H9 (cell line): ENCODE measurements around the gene OAF. TPM values are rescaled to one million over a fixed set of nuclear protein-coding genes. Genes with fewer than 3 reads are reported as not detected.

Source experiments
- DNase-seq: peaks from one replicate; pipeline ENCODE4 v3.0.0-alpha.2; 2017
- H2AFZ ChIP-seq: one replicate; pipeline ENCODE4 v1.6.1; 2013; ENCODE audit warnings: mild to moderate bottlenecking, low read length, control low read depth, moderate library complexity
- H2AK5ac ChIP-seq: 2 replicates; pipeline ENCODE4 v1.6.1; 2013; ENCODE audit warnings: low read length, control low read depth, mixed read lengths; ENCODE audit not compliant: insufficient read length
- H2BK120ac ChIP-seq: one replicate; pipeline ENCODE4 v1.6.1; 2013; ENCODE audit warnings: low read depth, mild to moderate bottlenecking, low read length, control low read depth, inconsistent platforms; ENCODE audit not compliant: poor library complexity, severe bottlenecking
- H2BK12ac ChIP-seq: 2 replicates; pipeline ENCODE4 v1.6.1; 2013; ENCODE audit warnings: low read length, control low read depth, mixed read lengths, low read depth; ENCODE audit not compliant: insufficient read length
- H2BK15ac ChIP-seq: 2 replicates; pipeline ENCODE4 v1.6.1; 2013; ENCODE audit warnings: low read depth, low read length, control low read depth
- H2BK20ac ChIP-seq: one replicate; pipeline ENCODE4 v1.6.1; 2013; ENCODE audit warnings: low read depth, mild to moderate bottlenecking, low read length, control low read depth, inconsistent platforms; ENCODE audit not compliant: poor library complexity, severe bottlenecking
- H2BK5ac ChIP-seq: 2 replicates; pipeline ENCODE4 v1.6.1; 2013; ENCODE audit warnings: low read length, control low read depth, mixed read lengths; ENCODE audit not compliant: insufficient read length
- H3K14ac ChIP-seq: 2 replicates; pipeline ENCODE4 v1.6.1; 2013; ENCODE audit warnings: low read length, control low read depth; ENCODE audit not compliant: insufficient read depth
- H3K18ac ChIP-seq: 2 replicates; pipeline ENCODE4 v1.6.1; 2013; ENCODE audit warnings: low read depth, mild to moderate bottlenecking, mixed read lengths, low read length, control low read depth; ENCODE audit not compliant: insufficient read length
- H3K23ac ChIP-seq: 2 replicates; pipeline ENCODE4 v1.6.1; 2013; ENCODE audit warnings: low read length, control low read depth, mixed read lengths, low read depth; ENCODE audit not compliant: insufficient read length
- H3K23me2 ChIP-seq: 2 replicates; pipeline ENCODE4 v1.6.1; 2013; ENCODE audit warnings: low read depth, mild to moderate bottlenecking, mixed read lengths, low read length, control low read depth; ENCODE audit not compliant: insufficient read length, poor library complexity, severe bottlenecking
- H3K27ac ChIP-seq: 2 replicates; pipeline ENCODE4 v1.5.1; 2013; ENCODE audit warnings: low read length, control low read depth, mixed read lengths, low read depth; ENCODE audit not compliant: insufficient read length
- H3K27me3 ChIP-seq: 2 replicates; pipeline ENCODE4 v1.6.1; 2013; ENCODE audit warnings: low read length, control low read depth, inconsistent platforms; ENCODE audit not compliant: insufficient read depth
- H3K4ac ChIP-seq: 2 replicates; pipeline ENCODE4 v1.6.1; 2013; ENCODE audit warnings: low read depth, mild to moderate bottlenecking, control low read depth, inconsistent platforms, low read length, moderate library complexity
- H3K4me1 ChIP-seq: 2 replicates; pipeline ENCODE4 v1.6.1; 2013; ENCODE audit warnings: low read length, control low read depth, inconsistent platforms; ENCODE audit not compliant: insufficient read depth
- H3K4me2 ChIP-seq: 2 replicates; pipeline ENCODE4 v1.6.1; 2013; ENCODE audit warnings: low read length, control low read depth, mixed read lengths; ENCODE audit not compliant: insufficient read length, insufficient read depth
- H3K56ac ChIP-seq: 2 replicates; pipeline ENCODE4 v1.6.1; 2013; ENCODE audit warnings: low read depth, mild to moderate bottlenecking, mixed read lengths, low read length, control low read depth; ENCODE audit not compliant: insufficient read length
- H3K79me1 ChIP-seq: 2 replicates; pipeline ENCODE4 v1.6.1; 2013; ENCODE audit warnings: low read depth, mild to moderate bottlenecking, moderate library complexity, low read length, control low read depth, inconsistent platforms; ENCODE audit not compliant: insufficient read depth, poor library complexity, severe bottlenecking
- H3K79me2 ChIP-seq: 2 replicates; pipeline ENCODE4 v1.6.1; 2013; ENCODE audit warnings: low read length, control low read depth, inconsistent platforms; ENCODE audit not compliant: insufficient read depth
- H3K9ac ChIP-seq: 2 replicates; pipeline ENCODE4 v1.6.1; 2013; ENCODE audit warnings: low read length, control low read depth, mixed read lengths; ENCODE audit not compliant: insufficient read length; ENCODE audit errors: extremely low read depth
- H3K9me3 ChIP-seq: one replicate; pipeline ENCODE4 v1.6.1; 2013; ENCODE audit warnings: low read depth, low read length, inconsistent platforms; ENCODE audit not compliant: control insufficient read depth
- H3T11ph ChIP-seq: one replicate; pipeline ENCODE4 v1.6.1; 2013; ENCODE audit warnings: mild to moderate bottlenecking, low read length, control low read depth, inconsistent platforms
- H4K20me1 ChIP-seq: one replicate; pipeline ENCODE4 v1.6.1; 2013; ENCODE audit not compliant: control insufficient read depth, insufficient read length, insufficient read depth
- H4K5ac ChIP-seq: 2 replicates; pipeline ENCODE4 v1.6.1; 2013; ENCODE audit warnings: low read depth, mild to moderate bottlenecking, mixed read lengths, low read length, control low read depth; ENCODE audit not compliant: insufficient read length
- H4K8ac ChIP-seq: replicated peaks from 2 replicates; pipeline ENCODE4 v1.6.1; 2013; ENCODE audit warnings: low read length, control low read depth, mixed read lengths, low read depth; ENCODE audit not compliant: insufficient read length
- H4K91ac ChIP-seq: 2 replicates; pipeline ENCODE4 v1.6.1; 2013; ENCODE audit warnings: low read depth, mild to moderate bottlenecking, moderate library complexity, mixed read lengths, low read length, control low read depth; ENCODE audit not compliant: insufficient read length
- H3K27ac Mint-ChIP-seq, 3 experiments: 2 replicates in 2 of 3; 3 replicates in 1 of 3; pipeline ENCODE4 v1.8.0; 2020 to 2021; ENCODE audit warnings: mixed read lengths in 3 of 3, mild to moderate bottlenecking in 1 of 3, moderate library complexity in 1 of 3
- H3K27me3 Mint-ChIP-seq: 2 replicates; pipeline ENCODE4 v1.8.0; 2021; ENCODE audit warnings: low read depth, mild to moderate bottlenecking, moderate library complexity, mixed read lengths
- H3K36me3 Mint-ChIP-seq, 3 experiments: 2 replicates in 2 of 3; 3 replicates in 1 of 3; pipeline ENCODE4 v1.8.0; 2020 to 2021; ENCODE audit warnings: low read depth in 3 of 3, mixed read lengths in 3 of 3; ENCODE audit not compliant: insufficient read depth in 1 of 3
- H3K4me1 Mint-ChIP-seq, 2 experiments: 2 replicates each; pipeline ENCODE4 v1.8.0; 2020; ENCODE audit warnings: mixed read lengths in 2 of 2
- H3K4me3 Mint-ChIP-seq, 2 experiments: 2 replicates in 1 of 2; 3 replicates in 1 of 2; pipeline ENCODE4 v1.8.0; 2020 to 2021; ENCODE audit warnings: mild to moderate bottlenecking in 2 of 2, mixed read lengths in 2 of 2, moderate library complexity in 1 of 2
- H3K9me3 Mint-ChIP-seq, 2 experiments: 2 replicates in 1 of 2; 3 replicates in 1 of 2; pipeline ENCODE4 v1.8.0; 2020; ENCODE audit warnings: mild to moderate bottlenecking in 2 of 2, mixed read lengths in 2 of 2, moderate library complexity in 1 of 2
- CTCF ChIP-seq: fragments of 200-600 bp; sonication (generic); conservative IDR thresholded peaks from 3 replicates; pipeline ENCODE4 v1.8.0; 2021; ENCODE audit warnings: antibody characterized with exemption, mild to moderate bottlenecking
- WGBS: extraction: QIAGEN DNeasy Blood & Tissue Kit; methylation state at CpG from one replicate; pipeline ENCODE4 v1.1.7; 2013; ENCODE audit warnings: missing lambda C conversion rate, low lambda C conversion rate, mixed read lengths; ENCODE audit not compliant: insufficient read length; ENCODE audit errors: extremely low coverage; 5-methylcytosine and 5-hydroxymethylcytosine counted together
- total RNA-seq: library from RNA; stranded (reverse); gene quantifications from 2 replicates; pipeline ENCODE4 v1.2.1, GENCODE V29; 2021

The OAF gene
- total RNA-seq, 1 experiment from 2014 or later = 1.1 TPM

GRCh38 chr11:120229451-120230424 is 18.9 kb downstream of the OAF start:
- Histone ChIP-seq H4K8ac (no peak overlapping the region), H3K9me3 (no peaks in the 10 kb centered on the region), H3K79me2 (no peaks in the 10 kb centered on the region), H2BK20ac (no peak overlapping the region), H3K18ac (no peak overlapping the region), H2BK5ac (no peak overlapping the region), H2BK15ac (no peak overlapping the region), H2AFZ (no peak overlapping the region), H3K23me2 (no peaks in the 10 kb centered on the region), H3K27me3 (no peaks in the 10 kb centered on the region), H3K9ac (no peak overlapping the region), H3K79me1 (no peaks in the 10 kb centered on the region), H4K91ac (no peak overlapping the region), H3K4ac (no peak overlapping the region), H3T11ph (no peak overlapping the region), H3K23ac (no peak overlapping the region), H2BK120ac (no peak overlapping the region), H3K4me2 (no peak overlapping the region), H3K14ac (no peak overlapping the region; the same call in 1 of the 2 replicates), H3K4me1 (no peaks in the 10 kb centered on the region; the same call in 1 of the 2 replicates), H4K20me1 (no peaks in the 10 kb centered on the region), H4K5ac (no peak overlapping the region), H3K56ac (no peak overlapping the region), H2AK5ac (no peak overlapping the region), H2BK12ac (no peak overlapping the region), H3K27ac (no peak overlapping the region)
- peaks cover 73% of the 10 kb centered on the region for H3K27me3 Mint-ChIP-seq
- peak; percentile 83 for TF ChIP-seq CTCF
- no peaks in the 10 kb centered on the region; a peak in 1 of 7 replicates for H3K36me3 Mint-ChIP-seq
- peaks cover 4 to 18% of the 10 kb centered on the region in 2 experiments for H3K4me1 Mint-ChIP-seq
- DNase-seq = no peak
- no peak overlapping the region for H3K4me3 Mint-ChIP-seq
- no CpG with 5 or more reads among the region's 17 CpGs for WGBS
- H3K9me3 Mint-ChIP-seq = no peaks in the 10 kb centered on the region; a peak in 1 of 5 replicates
- H3K27ac Mint-ChIP-seq = peak overlapping the region in 1 of 3 experiments; percentile 68; a peak in 1 of 7 replicates
